A549 (cell line): ENCODE data around the gene VANGL1.

Experiments
- CTCF ChIP-seq: fragments of >200 bp; sonication (Bioruptor Twin); formaldehyde crosslinking; IDR thresholded peaks from 3 replicates; pipeline ENCODE4 v1.5.1; 2016
- HOXA7 ChIP-seq: fragments of 250-450 bp; sonication (Bioruptor Pico); IDR thresholded peaks from 2 replicates; pipeline ENCODE4 v1.5.0; 2020; ENCODE audit warnings: mild to moderate bottlenecking, moderate library complexity
- KDM5A ChIP-seq: fragments of 200-600 bp; sonication (generic); IDR thresholded peaks from 2 replicates; pipeline ENCODE4 v1.6.1; 2016; ENCODE audit warnings: antibody characterized with exemption, mild to moderate bottlenecking
- MAZ ChIP-seq: fragments of 150-350 bp; IDR thresholded peaks from 2 replicates; pipeline ENCODE4 v1.6.1; 2014; ENCODE audit warnings: antibody characterized with exemption, low read depth, low read length, borderline replicate concordance
- MYC ChIP-seq: IDR thresholded peaks from 2 replicates; pipeline ENCODE4 v1.6.1; 2012; ENCODE audit warnings: mild to moderate bottlenecking, inconsistent platforms, low read length, improper control_type of control experiment, borderline replicate concordance
- NR3C1 ChIP-seq: fragments of >200 bp; sonication (Bioruptor Twin); formaldehyde crosslinking; IDR thresholded peaks from 3 replicates; pipeline ENCODE4 v1.6.1; 2017
- POLR2A ChIP-seq: IDR thresholded peaks from 2 replicates; pipeline ENCODE4 v1.6.1; 2012; ENCODE audit warnings: mild to moderate bottlenecking, low read length
- RCOR1 ChIP-seq: fragments of 150-350 bp; IDR thresholded peaks from 2 replicates; pipeline ENCODE4 v1.6.1; 2014; ENCODE audit warnings: antibody characterized with exemption, low read length, low read depth
- SMC3 ChIP-seq: fragments of >200 bp; sonication (Bioruptor Twin); formaldehyde crosslinking; IDR thresholded peaks from 3 replicates; pipeline ENCODE4 v1.6.1; 2018; ENCODE audit warnings: inconsistent platforms
- SREBF2 ChIP-seq: fragments of 450-650 bp; IDR thresholded peaks from 2 replicates; pipeline ENCODE4 v1.6.1; 2014; ENCODE audit warnings: mild to moderate bottlenecking, moderate library complexity
- ZFP36 ChIP-seq: fragments of 450-650 bp; IDR thresholded peaks from 2 replicates; pipeline ENCODE4 v1.6.1; 2014; ENCODE audit warnings: borderline replicate concordance; ENCODE audit not compliant: partially characterized antibody

GRCh38 chr1:115630342-115630741 lies 11.4 kb upstream of the VANGL1 start:
- TF ChIP-seq CTCF (no peak), ZFP36 (no peak), POLR2A (no peak), RCOR1 (no peak), SREBF2 (no peak), NR3C1 (no peak), MYC (no peak), SMC3 (no peak), HOXA7 (CRISPR knock-in tag) (no peak), MAZ (no peak), KDM5A (no peak)
